Measurements from ENCODE around the gene PLA2G4E. TPM values are rescaled to one million over a fixed set of nuclear protein-coding genes. Genes with fewer than 3 reads are reported as not detected.

PLA2G4E gene
- total RNA-seq, 1 donor from 2014 or later, result 1.0 TPM

- H3K27me3 Mint-ChIP-seq (ENCODE audit: unreplicated experiment), result no peaks in the 10 kb centered on the region
Observed at GRCh38 chr15:41948490-41948889, 72.4 kb downstream of the PLA2G4E start.

GRCh38 chr15:41946970-41947369, 73.9 kb downstream of the PLA2G4E start:
- H3K4me1 Mint-ChIP-seq (ENCODE audit: low read depth, unreplicated experiment), result peaks cover 7% of the 10 kb centered on the region
- no peak for DNase-seq
- H3K27ac Mint-ChIP-seq (ENCODE audit: unreplicated experiment), result no peak overlapping the region
- H3K4me3 Mint-ChIP-seq (ENCODE audit: unreplicated experiment), result no peak overlapping the region
- no peaks in the 10 kb centered on the region for H3K36me3 Mint-ChIP-seq (ENCODE audit: unreplicated experiment)
- H3K27me3 Mint-ChIP-seq (ENCODE audit: unreplicated experiment), result peaks cover 4% of the 10 kb centered on the region
- TF ChIP-seq CTCF (IDR thresholded peaks at IDR 0.05; ENCODE audit: partially characterized antibody, unreplicated experiment), result no peak
- H3K9me3 Mint-ChIP-seq (ENCODE audit: unreplicated experiment), result peaks cover 8% of the 10 kb centered on the region

More at GRCh38 chr15:41948490-41948889, 72.4 kb downstream of the PLA2G4E start:
- H3K9me3 Mint-ChIP-seq (ENCODE audit: unreplicated experiment), result peaks cover 10% of the 10 kb centered on the region
- no peak for DNase-seq
- H3K27ac Mint-ChIP-seq (ENCODE audit: unreplicated experiment), result no peak overlapping the region
- no peak for TF ChIP-seq CTCF (IDR thresholded peaks at IDR 0.05; ENCODE audit: partially characterized antibody, unreplicated experiment)
- H3K36me3 Mint-ChIP-seq (ENCODE audit: unreplicated experiment), result no peaks in the 10 kb centered on the region
- H3K4me3 Mint-ChIP-seq (ENCODE audit: unreplicated experiment), result no peak overlapping the region
- peaks cover 7% of the 10 kb centered on the region for H3K4me1 Mint-ChIP-seq (ENCODE audit: low read depth, unreplicated experiment)

- DNase-seq, result no peak
- H3K36me3 Mint-ChIP-seq (ENCODE audit: unreplicated experiment), result no peaks in the 10 kb centered on the region
- H3K4me1 Mint-ChIP-seq (ENCODE audit: low read depth, unreplicated experiment), result peaks cover 6% of the 10 kb centered on the region
- H3K27me3 Mint-ChIP-seq (ENCODE audit: unreplicated experiment), result peaks cover 4% of the 10 kb centered on the region
- no peak for TF ChIP-seq CTCF (IDR thresholded peaks at IDR 0.05; ENCODE audit: partially characterized antibody, unreplicated experiment)
- peaks cover 8% of the 10 kb centered on the region for H3K9me3 Mint-ChIP-seq (ENCODE audit: unreplicated experiment)
- H3K27ac Mint-ChIP-seq (ENCODE audit: unreplicated experiment), result no peak overlapping the region
- H3K4me3 Mint-ChIP-seq (ENCODE audit: unreplicated experiment), result no peak overlapping the region
Observed at GRCh38 chr15:41945731-41946130, 75.1 kb downstream of the PLA2G4E start.

- TF ChIP-seq CTCF (IDR thresholded peaks at IDR 0.05; ENCODE audit: partially characterized antibody, unreplicated experiment), result no peak
- H3K4me1 Mint-ChIP-seq (ENCODE audit: low read depth, unreplicated experiment), result peaks cover 6% of the 10 kb centered on the region
- peaks cover 8% of the 10 kb centered on the region for H3K9me3 Mint-ChIP-seq (ENCODE audit: unreplicated experiment)
- H3K27ac Mint-ChIP-seq (ENCODE audit: unreplicated experiment), result peak overlapping the region; percentile 34
- H3K4me3 Mint-ChIP-seq (ENCODE audit: unreplicated experiment), result no peak overlapping the region
- H3K27me3 Mint-ChIP-seq (ENCODE audit: unreplicated experiment), result peaks cover 4% of the 10 kb centered on the region
- DNase-seq, result no peak
- no peaks in the 10 kb centered on the region for H3K36me3 Mint-ChIP-seq (ENCODE audit: unreplicated experiment)
Observed at GRCh38 chr15:41945221-41945620, 75.6 kb downstream of the PLA2G4E start.

- TF ChIP-seq CTCF (IDR thresholded peaks at IDR 0.05; ENCODE audit: partially characterized antibody, unreplicated experiment), result no peak
- Mint-ChIP-seq H3K4me1 (ENCODE audit: low read depth, unreplicated experiment) (peaks cover 6% of the 10 kb centered on the region), H3K27me3 (ENCODE audit: unreplicated experiment) (peaks cover 4% of the 10 kb centered on the region), H3K36me3 (ENCODE audit: unreplicated experiment) (no peaks in the 10 kb centered on the region), H3K4me3 (ENCODE audit: unreplicated experiment) (no peak overlapping the region), H3K27ac (ENCODE audit: unreplicated experiment) (no peak overlapping the region), H3K9me3 (ENCODE audit: unreplicated experiment) (peaks cover 8% of the 10 kb centered on the region)
- no peak for DNase-seq
Observed at GRCh38 chr15:41944313-41944940, 76.4 kb downstream of the PLA2G4E start.

Data from glutamatergic neuron (in vitro differentiated cells).